ENCODE results near the gene CCNK. TPM values are rescaled to one million over a fixed set of nuclear protein-coding genes. Genes with fewer than 3 reads are reported as not detected.

Gene CCNK
- 10 to 100 TPM; 16.5 to 29.1 (median 21.4) TPM for total RNA-seq

DNA sequence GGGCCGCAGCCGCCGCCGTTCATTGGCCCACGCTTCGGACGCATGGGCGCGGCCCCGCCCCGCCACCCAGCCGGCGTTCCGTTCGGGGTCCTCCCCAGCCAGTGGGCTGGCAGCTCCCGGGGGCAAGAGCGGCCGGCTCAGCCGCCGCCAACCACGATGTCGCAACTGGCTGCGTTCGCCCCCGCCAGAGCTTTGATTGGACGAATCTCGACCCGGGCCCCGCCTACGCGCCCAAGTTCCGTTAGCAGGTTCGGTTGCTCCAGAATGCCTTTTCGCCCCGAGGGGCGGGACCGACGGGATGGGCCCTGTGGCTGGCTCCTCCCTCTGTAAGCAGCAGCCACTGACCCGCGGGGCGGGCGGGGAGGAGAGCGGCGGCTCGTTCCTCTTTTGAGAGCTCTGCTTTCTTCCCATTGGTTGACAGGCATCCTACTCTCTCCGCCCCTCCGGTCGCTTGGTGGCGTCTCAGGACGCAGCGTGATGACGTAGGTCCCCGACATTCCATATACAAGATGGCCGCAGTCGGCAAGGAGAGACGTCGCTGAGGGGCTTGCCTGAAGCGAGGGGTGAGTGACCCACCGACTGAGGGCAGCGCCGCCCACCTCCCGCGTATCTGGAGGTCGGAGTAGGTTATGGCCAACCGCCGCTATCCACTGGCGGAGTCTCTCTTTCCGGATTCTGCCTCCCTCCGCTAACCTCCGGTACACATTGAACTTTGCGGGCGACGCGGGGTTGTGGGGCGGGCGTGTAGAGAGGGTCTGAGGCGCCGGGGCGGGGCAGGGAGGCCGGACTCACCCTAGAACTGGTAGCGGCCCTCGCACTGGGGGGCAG, at the start of gene CCNK:
Gene CCNK, plus strand, starts transcription at position 493 of the 828 bp plus-strand sequence. CDS start 11,269 bp downstream, outside the sequence.
- TF ChIP-seq, protein P1, sequence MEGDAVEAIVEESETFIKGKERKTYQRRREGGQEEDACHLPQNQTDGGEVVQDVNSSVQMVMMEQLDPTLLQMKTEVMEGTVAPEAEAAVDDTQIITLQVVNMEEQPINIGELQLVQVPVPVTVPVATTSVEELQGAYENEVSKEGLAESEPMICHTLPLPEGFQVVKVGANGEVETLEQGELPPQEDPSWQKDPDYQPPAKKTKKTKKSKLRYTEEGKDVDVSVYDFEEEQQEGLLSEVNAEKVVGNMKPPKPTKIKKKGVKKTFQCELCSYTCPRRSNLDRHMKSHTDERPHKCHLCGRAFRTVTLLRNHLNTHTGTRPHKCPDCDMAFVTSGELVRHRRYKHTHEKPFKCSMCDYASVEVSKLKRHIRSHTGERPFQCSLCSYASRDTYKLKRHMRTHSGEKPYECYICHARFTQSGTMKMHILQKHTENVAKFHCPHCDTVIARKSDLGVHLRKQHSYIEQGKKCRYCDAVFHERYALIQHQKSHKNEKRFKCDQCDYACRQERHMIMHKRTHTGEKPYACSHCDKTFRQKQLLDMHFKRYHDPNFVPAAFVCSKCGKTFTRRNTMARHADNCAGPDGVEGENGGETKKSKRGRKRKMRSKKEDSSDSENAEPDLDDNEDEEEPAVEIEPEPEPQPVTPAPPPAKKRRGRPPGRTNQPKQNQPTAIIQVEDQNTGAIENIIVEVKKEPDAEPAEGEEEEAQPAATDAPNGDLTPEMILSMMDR (IDR thresholded peaks at IDR 0.05) = peak in 1 of 5 experiments; percentile 43
- TF ChIP-seq EP300 (IDR thresholded peaks at IDR 0.05) (peak; percentile 93 to 100), POLR2A (IDR thresholded peaks at IDR 0.05) (peak; percentile 88 to 95)
- Histone ChIP-seq H3K27ac (peak within 1 kb of the TSS; percentile 89 to 96 (median 96)), H3K4me1 (peaks cover 0 to 67% (median 31%) of the 10 kb centered on the region in 4 donors)

DNA sequence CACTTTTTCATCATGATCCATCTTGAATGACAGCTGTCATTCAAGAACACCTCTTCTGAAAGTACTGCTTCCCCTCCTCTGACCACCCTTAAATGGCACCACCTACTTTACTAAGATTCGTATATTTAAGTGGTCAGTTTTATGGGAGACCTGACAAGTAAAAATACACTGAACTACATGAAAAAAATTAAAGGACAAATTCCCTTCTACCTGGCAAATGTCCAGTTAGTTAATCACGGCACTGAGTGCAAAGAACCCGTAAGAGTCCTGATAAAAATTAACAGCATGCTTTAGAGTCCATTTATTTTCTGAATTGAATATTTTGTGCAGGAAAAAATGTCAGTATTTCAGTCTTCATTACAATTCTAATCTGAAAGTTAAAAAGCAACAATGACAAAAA, 49.2 kb upstream of the CCNK start:
- no peak overlapping the region for H3K4me3 ChIP-seq
- peaks cover 0 to 74% (median 0%) of the 10 kb centered on the region in 3 donors for H3K36me3 ChIP-seq
- no peak for DNase-seq (ENCODE audit: low spot score in 2 of 2)
- H3K9me3 ChIP-seq = peaks cover 0 to 8% (median 0%) of the 10 kb centered on the region in 4 donors
- WGBS, 2 donors = 47 to 52% methylated on average over 3 of the region's 3 CpGs
- no peaks in the 10 kb centered on the region for H3K27me3 ChIP-seq
- no peak overlapping the region for H3K27ac ChIP-seq
- peaks cover 0 to 9% (median 0%) of the 10 kb centered on the region in 4 donors for H3K4me1 ChIP-seq
- TF ChIP-seq, protein P1 (IDR thresholded peaks at IDR 0.05) = no peak
- no peak for TF ChIP-seq EP300 (IDR thresholded peaks at IDR 0.05)
- TF ChIP-seq POLR2A (IDR thresholded peaks at IDR 0.05) = no peak

More for the DNA sequence above, at the start of gene CCNK:
- Histone ChIP-seq H3K27me3 (no peaks in the 10 kb centered on the region), H3K4me3 (peak within 1 kb of the TSS; percentile 68 to 97 (median 92)), H3K9me3 (no peaks in the 10 kb centered on the region), H3K36me3 (no peaks in the 10 kb centered on the region)
- DNase-seq (ENCODE audit: low spot score in 2 of 2) = peak; percentile 98 to 100
- 0% methylated on average over 42 to 64 of the region's 82 CpGs for WGBS, 2 donors

DNA sequence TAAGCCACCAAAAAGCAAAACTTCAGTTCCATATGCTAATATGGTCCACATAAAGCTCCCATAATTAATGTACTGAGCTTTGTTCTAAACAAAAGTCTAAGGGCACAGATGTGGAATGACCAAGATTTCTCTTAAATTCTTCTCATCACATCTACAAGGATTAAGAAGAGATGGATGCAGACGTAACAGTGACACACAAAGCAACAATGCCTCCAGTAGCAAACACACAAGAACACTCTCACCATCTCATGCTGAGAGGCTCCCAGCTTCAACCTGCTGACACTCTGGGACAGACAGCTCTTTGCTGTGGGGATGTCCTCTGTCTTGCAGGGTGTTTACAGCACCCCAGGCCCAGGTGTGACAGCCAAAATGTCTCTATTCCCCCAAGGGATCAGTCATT, 48.7 kb upstream of the CCNK start:
- DNase-seq (ENCODE audit: low spot score in 2 of 2) = no peak
- Histone ChIP-seq H3K4me1 (peaks cover 0 to 11% (median 0%) of the 10 kb centered on the region in 4 donors), H3K27ac (no peak overlapping the region), H3K36me3 (peaks cover 0 to 75% (median 0%) of the 10 kb centered on the region in 3 donors), H3K9me3 (peaks cover 0 to 8% (median 0%) of the 10 kb centered on the region in 4 donors), H3K27me3 (no peaks in the 10 kb centered on the region), H3K4me3 (no peak overlapping the region)
- TF ChIP-seq POLR2A (IDR thresholded peaks at IDR 0.05) = no peak
- no peak for TF ChIP-seq EP300 (IDR thresholded peaks at IDR 0.05)
- TF ChIP-seq, protein P1 (IDR thresholded peaks at IDR 0.05) = no peak
- 63 to 67% methylated on average over 1 of the region's 1 CpG for WGBS, 2 donors

DNA sequence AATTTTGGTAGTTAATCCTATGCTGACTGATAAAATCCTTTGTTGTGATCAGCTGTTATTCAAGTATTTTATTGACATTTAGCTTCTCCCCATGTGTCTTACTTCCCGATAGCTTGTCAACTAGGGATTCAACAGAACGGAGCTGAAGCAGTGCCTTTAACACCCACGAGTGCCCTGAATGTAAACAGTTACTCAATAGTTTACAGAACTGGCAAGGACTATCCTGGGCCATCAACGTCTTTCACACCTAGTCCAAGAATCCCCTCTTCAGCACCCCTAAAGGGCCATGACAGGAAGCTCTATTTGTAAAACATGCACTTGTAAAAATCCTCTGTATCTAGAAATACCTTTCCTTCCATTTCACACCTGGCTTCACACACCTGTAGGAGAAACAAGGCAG, 45.9 kb upstream of the CCNK start:
- Histone ChIP-seq H3K27ac (no peak overlapping the region), H3K27me3 (no peaks in the 10 kb centered on the region), H3K36me3 (peaks cover 0 to 68% (median 0%) of the 10 kb centered on the region in 3 donors), H3K4me3 (no peak overlapping the region), H3K9me3 (no peaks in the 10 kb centered on the region), H3K4me1 (peaks cover 0 to 11% (median 0%) of the 10 kb centered on the region in 4 donors)
- TF ChIP-seq POLR2A (IDR thresholded peaks at IDR 0.05) = no peak
- TF ChIP-seq, protein P1 (IDR thresholded peaks at IDR 0.05) = no peak
- TF ChIP-seq EP300 (IDR thresholded peaks at IDR 0.05) = no peak
- no peak for DNase-seq (ENCODE audit: low spot score in 2 of 2)
- WGBS, 2 donors = 63 to 64% methylated on average over 4 of the region's 4 CpGs

All from tibial nerve (tissue), 4 donors.